Spleen (tissue), 7 donors: ENCODE data around the gene WDFY4.

Experiments
- CTCF ChIP-seq, 11 experiments: fragments of 200-600 bp in 7 of 11; fragments of 450-650 bp in 4 of 11; sonication (generic) in 4 of 11; IDR thresholded peaks in 8 of 11; conservative IDR thresholded peaks in 3 of 11; 1 replicate in 7 of 11; 2 replicates in 4 of 11; pipeline versions ENCODE4 v1.4.0 to v1.8.0; 2016 to 2021; ENCODE audit warnings: antibody characterized with exemption in 11 of 11, inconsistent platforms in 4 of 11, mild to moderate bottlenecking in 1 of 11
- POLR2A ChIP-seq, 3 donors: fragments of 450-650 bp; IDR thresholded peaks; one replicate each; pipeline ENCODE4 v1.5.1; 2017; ENCODE audit warnings: antibody characterized with exemption in 3 of 3, mild to moderate bottlenecking in 1 of 3
- POLR2AphosphoS5 ChIP-seq, 3 donors: sonication (generic); formaldehyde crosslinking; IDR thresholded peaks; one replicate each; pipeline ENCODE4 v1.5.1; 2017; ENCODE audit warnings: antibody characterized with exemption in 3 of 3
- donor health status: DM: no; HTN: no; CAD: no; lungs with moderate emphysema.
- donor health status: DM: no; HTN: no; CAD: no.
- donor health status: DM: no; HTN: no; CAD: no.

- no peak for TF ChIP-seq CTCF (IDR thresholded peaks at IDR 0.05 in 8 of 11, conservative IDR thresholded peaks at IDR 0.05 in 3 of 11)
- TF ChIP-seq POLR2A (IDR thresholded peaks at IDR 0.05): no peak
- TF ChIP-seq POLR2AphosphoS5 (IDR thresholded peaks at IDR 0.05): no peak
Measured at GRCh38 chr10:48900371-48900801, 215.7 kb downstream of the WDFY4 start.
